ENCODE data around the gene RAP1GAP. TPM values are rescaled to one million over a fixed set of nuclear protein-coding genes. Genes with fewer than 3 reads are reported as not detected.

RAP1GAP gene
- total RNA-seq, 4 donors from 2014 or later = 0.36 to 0.74 (median 0.38) TPM; not detected in 1

GRCh38 chr1:21563971-21564370 lies 105.2 kb downstream of the RAP1GAP start:
- no peak for TF ChIP-seq CTCF (IDR thresholded peaks at IDR 0.05)
- ATAC-seq (ENCODE audit: low FRiP score) = no peak
- DNase-seq (ENCODE audit: low spot score) = no peak

GRCh38 chr1:21562896-21563295 lies 106.3 kb downstream of the RAP1GAP start:
- DNase-seq (ENCODE audit: low spot score) (no peak), ATAC-seq (ENCODE audit: low FRiP score) (no peak)
- no peak for TF ChIP-seq CTCF (IDR thresholded peaks at IDR 0.05)

GRCh38 chr1:21560916-21561638 lies 108.1 kb downstream of the RAP1GAP start:
- ATAC-seq (ENCODE audit: low FRiP score) (no peak), DNase-seq (ENCODE audit: low spot score) (no peak)
- TF ChIP-seq CTCF (IDR thresholded peaks at IDR 0.05) = no peak

- ATAC-seq (ENCODE audit: low FRiP score) = no peak
- no peak for DNase-seq (ENCODE audit: low spot score)
- TF ChIP-seq CTCF (IDR thresholded peaks at IDR 0.05) = no peak
Observed at GRCh38 chr1:21559788-21560567, 109.2 kb downstream of the RAP1GAP start.

- ATAC-seq (ENCODE audit: low FRiP score) (no peak), DNase-seq (ENCODE audit: low spot score) (no peak)
- no peak for TF ChIP-seq CTCF (IDR thresholded peaks at IDR 0.05)
Observed at GRCh38 chr1:21553116-21553926, 115.8 kb downstream of the RAP1GAP start.

- no peak for TF ChIP-seq CTCF (IDR thresholded peaks at IDR 0.05)
- ATAC-seq (ENCODE audit: low FRiP score) = no peak
- DNase-seq (ENCODE audit: low spot score) = no peak
Observed at GRCh38 chr1:21552715-21553114, 116.4 kb downstream of the RAP1GAP start.

All from omental fat pad (tissue), 4 donors.